ENCODE measurements around the gene TINAG.
"Not testable (repeated sequence)": the region's sequence is repeated elsewhere in the genome, so short reads cannot be mapped to it uniquely, and the experiment has no call there.

TINAG gene

DNA sequence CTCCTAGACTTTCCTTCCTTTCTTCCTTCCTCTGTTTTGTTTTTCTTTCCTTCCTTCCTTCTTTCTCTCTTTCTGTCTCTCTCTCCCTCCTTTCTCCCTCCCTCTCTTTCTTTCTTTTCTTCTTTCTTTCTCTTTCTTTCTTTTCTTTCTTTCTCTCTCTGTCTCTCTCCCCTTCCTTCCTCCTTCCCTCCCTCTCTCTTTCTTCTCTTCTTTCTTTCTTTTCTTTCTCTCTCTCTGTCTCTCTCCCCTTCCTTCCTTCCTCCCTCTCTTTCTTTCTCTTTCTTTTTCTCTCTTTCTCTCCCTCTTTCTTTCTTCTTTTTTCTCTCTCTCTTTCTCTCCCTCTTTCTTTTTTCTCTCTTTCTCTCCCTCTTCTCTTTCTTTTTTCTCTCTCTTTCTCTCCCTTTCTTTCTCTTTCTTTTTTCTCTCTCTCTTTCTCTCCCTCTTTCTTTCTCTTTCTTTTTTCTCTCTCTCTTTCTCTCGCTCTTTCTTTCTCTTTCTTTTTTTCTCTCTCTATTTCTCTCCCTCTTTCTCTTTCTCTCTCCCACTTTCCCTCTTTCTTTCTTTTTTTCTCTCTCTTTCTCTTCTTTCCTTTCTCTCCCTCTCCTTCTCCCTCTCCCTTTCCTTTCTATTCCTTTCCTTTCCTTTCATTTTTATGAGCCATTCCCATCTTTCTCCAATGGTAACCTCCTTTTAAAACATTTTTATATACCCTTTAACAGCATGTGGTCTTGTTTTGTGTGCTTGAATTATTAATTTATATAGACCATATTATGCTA, 2.3 kb downstream of the TINAG start:
- DNase-seq, result no peak

GRCh38 chr6:54315656-54316055, 7.4 kb downstream of the TINAG start:
- DNase-seq, result no peak

GRCh38 chr6:54320871-54321270, 12.6 kb downstream of the TINAG start:
- DNase-seq, result no peak

GRCh38 chr6:54327631-54328030, 19.4 kb downstream of the TINAG start:
- DNase-seq, result no peak

GRCh38 chr6:54331571-54331970, 23.3 kb downstream of the TINAG start:
- DNase-seq, result not testable (repeated sequence)

- no peak for DNase-seq
Observed at GRCh38 chr6:54335871-54336270, 27.6 kb downstream of the TINAG start.

DNA sequence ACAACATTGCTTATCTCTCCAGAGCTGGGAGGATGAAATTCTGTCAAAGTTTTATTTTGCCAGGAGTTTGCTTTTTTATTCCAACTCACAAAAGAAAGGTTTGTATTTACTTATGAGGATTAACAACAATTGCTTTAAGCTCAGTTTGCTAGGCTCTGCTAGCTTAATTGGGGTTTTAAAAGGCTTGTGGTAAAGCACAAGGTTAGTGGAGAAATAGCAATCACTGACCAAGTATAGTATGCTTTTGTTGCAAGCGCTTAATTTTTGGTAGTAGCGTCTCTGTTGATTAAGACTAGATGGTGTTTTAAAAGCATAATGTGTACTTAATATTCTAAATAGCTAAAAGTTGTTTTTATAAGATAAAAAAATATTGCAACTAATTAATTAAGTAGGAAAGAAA, 45.7 kb downstream of the TINAG start:
- DNase-seq, result no peak

DNA sequence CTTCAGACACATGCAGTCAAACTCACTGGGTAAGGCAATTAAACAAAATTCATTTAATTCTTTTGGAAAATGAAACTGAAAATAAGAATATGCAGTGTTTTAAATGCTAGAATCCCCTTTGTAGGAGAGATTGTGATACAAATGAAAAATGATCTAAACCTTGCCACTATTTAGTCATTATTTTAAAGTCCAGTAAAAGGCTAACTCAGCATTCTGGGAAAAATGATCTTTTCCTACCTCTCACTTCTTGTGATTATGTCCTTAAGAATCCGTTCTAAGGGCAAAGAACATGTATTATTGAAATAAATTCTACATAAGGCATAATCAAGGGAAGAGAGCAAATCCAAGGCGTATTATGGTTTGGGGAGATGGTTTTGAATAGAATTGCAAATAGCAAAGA, 46.4 kb downstream of the TINAG start:
- no peak for DNase-seq

DNA sequence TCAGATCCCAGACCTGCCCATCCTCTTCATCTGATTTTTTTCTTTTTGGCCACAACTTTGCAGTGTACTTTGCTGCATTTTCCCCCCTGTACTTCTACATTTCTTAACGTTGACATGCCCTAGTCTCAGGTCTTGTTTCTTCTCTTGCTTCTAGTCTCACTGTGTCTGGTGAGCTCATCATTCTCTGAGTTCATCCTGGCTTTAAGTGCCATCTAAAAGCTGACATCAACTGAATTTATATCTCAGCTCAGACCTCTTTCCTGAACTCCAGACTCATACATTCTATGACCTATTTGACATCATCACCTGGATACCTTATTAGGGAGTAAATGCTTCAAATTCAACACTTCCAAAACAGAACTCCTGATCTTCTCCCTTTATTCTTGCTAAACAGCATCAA, 48.9 kb downstream of the TINAG start:
- DNase-seq, result no peak

DNA sequence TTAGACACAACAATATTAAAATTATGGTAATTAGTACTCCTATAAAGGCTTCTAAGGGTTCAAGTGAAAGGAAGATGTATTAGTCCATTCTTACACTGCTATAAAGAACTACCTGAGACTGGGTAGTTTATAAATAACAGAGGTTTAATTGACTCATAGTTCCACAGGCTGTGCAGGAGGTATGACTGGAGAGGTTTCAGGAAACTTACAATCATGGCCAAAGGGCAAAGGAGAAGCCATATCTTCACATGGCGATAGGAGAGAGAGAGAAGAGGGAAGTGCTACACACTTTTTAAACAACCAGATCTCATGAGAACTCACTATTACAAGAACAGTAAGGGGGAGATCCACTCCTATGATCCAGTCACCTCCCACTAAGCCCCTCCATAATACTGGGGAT, 52.9 kb downstream of the TINAG start:
- no peak for DNase-seq

GRCh38 chr6:54361734-54362133, 53.5 kb downstream of the TINAG start:
- no peak for DNase-seq

DNA sequence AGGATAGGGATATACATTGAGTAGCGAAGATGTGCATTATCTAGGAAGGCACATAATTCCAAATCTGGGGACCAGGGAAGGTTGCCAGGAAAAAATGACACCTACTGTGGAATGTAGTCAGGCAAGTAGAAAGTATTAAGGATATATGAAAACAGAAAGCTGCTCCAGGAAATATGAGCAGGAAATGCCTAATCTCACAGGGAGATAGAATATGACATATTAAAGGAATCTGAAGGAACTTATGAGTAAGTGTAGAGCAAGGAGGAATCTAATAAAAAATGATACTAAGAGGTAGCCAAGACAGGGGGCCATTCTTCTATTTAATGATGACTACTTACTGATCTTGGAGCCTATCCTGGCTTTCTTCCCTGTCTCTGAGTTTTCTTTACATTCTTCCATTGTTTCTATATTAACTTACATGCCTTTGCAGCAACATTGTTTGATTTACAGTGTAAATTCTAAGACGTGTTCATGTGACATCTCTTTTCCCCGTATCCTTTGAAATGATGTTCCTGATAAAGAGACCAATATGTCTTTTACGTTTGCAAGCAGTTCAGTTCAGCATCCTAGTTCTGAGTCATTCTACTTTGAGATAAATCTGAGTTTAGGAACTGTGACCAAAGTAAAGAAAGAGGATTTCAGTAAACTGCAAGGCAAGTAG, 58.6 kb downstream of the TINAG start:
- no peak for DNase-seq

GRCh38 chr6:54377776-54378175, 69.5 kb downstream of the TINAG start:
- DNase-seq, result no peak

- no peak for DNase-seq
Observed at GRCh38 chr6:54386295-54386694, 78.1 kb downstream of the TINAG start.

GRCh38 chr6:54390362-54390761, 82.1 kb downstream of the TINAG start:
- DNase-seq, result no peak

DNA sequence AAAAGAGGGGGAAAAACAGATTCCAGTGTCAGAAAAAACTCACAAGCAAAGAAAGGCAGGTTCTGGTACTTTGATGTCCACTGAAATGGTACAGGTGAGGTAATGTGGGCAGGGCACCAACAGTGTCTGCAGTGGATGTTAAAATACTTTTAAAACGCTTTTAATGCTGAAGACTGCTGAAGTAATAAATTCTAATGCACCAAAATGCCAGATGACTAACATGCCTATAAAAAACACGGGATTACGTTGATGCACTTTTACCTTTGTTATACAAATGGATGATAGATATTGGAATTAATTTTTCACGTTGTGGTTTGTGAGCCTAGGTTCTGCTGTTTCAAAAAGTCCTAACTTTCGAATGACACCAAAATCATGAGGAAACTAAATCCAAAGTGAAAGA, 83.3 kb downstream of the TINAG start:
- no peak for DNase-seq

DNA sequence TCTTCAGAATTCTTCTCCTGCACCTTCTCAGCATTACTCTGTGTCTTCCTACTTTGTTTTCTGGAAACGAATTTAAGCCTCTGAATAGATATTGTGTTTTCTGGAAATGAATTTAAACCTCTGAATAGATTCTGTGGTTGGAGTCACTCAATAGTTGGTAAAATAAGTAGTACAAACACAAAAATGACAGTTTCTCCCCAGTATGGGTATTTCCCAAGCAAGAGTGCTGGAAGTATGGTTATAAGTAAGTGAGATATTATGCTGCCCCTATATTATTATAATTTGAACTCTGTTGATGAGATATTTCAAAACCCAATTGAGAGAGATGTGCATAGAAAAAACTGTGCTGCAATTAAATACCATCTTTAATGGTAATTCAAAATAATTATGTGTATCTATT, 94.9 kb downstream of the TINAG start:
- no peak for DNase-seq

GRCh38 chr6:54404791-54405190, 96.5 kb downstream of the TINAG start:
- DNase-seq, result no peak

- DNase-seq, result no peak
Observed at GRCh38 chr6:54411767-54412166, 103.5 kb downstream of the TINAG start.

- DNase-seq, result no peak
Observed at GRCh38 chr6:54415517-54415916, 107.3 kb downstream of the TINAG start.

- DNase-seq, result no peak
Observed at GRCh38 chr6:54419885-54420284, 111.6 kb downstream of the TINAG start.

DNA sequence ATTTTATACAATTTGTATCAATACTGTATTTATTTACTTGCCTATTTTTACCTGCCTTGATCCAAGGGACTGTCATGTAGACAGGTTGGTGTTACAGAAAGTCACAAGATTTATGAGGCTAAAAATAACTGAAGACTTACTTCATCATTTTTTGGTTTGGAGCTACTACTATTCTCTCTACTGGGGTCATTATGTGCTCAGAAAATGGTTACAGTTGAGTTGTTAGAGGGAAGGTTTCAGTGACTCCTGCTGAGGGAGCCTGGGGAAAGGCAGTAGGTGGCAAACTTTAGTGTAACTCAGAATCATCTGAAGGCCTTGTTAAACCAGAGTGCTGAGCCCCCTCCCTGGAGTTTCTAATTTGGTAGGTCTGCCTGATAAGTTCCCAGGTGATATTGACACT, 118.8 kb downstream of the TINAG start:
- no peak for DNase-seq

GRCh38 chr6:54427396-54427937, 119.2 kb downstream of the TINAG start:
- DNase-seq, result no peak

- no peak for DNase-seq
Observed at GRCh38 chr6:54428431-54428830, 120.2 kb downstream of the TINAG start.

DNA sequence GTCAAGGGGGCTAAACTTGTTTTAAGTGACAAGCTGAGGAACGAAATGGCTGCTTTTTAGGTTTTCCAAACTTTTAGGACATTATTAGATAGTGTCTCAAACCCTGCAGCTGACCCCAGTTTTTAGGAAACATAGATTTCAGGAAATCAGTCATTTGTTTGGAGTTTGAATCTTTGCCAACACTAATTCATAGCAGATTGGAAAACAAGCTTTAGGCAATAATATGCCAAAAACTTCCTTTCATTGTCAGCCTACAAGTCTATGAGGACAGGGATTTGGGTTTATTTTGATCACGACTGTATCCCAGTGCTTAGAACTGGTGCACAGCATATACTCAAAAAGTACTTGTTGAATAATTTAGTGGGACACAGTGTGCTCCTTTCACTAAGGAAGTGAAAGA, 123.2 kb downstream of the TINAG start:
- DNase-seq, result no peak

Measured in Kasumi-1 (cell line).